HG03060 (cell line): ENCODE measurements around the gene DPPA4.

Experiments used
- ATAC-seq: cut with Tn5 transposase; IDR thresholded peaks from one replicate; pipeline ENCODE4 v1.9.1; 2021; ENCODE audit warnings: low read depth, moderate number of reproducible peaks; ENCODE audit not compliant: unreplicated experiment

DPPA4 gene

DNA sequence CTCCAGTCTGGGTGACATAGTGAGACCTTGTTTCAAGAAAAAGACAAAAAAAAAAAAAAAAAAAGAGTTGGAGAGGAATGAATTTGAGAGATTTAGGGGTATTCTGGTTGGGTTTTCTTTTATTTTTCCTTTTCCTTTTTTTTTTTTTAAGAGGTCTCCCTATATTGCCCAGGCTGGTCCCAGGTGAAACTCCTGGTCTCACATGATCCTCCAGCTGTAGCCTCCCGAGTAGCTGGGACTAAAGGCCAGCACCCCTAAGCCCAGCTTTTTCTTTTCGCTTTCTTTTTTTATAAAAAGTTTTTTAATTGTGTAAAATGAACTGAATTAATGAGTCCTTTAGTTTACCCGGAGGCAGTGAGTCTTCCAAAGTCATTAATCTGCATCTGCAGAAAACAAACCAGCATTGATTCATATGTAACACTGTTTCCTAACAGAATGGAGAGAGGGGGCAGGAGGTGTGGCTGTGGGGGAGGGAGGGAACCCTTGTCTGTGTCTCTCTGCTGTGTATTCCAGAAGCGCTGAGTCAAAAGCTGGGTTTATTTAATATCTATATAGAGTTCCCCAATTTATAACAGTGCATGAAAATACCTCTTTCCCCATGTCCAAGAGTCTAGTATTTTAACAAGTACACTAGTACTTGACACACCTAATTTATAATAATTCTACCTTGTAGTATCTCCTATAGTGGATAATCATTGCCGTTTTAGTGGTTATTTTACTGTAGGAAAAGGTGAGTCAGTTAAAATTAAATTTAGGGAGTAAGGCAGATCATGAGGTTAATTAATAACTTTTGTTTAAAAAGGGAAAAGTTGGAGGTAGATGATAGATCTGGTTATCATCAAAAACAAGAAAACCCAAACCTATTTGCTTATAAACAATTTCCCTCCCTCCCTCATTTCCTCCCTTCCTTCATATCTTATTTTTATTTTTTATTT lies 2.6 kb upstream of the DPPA4 start:
- no peak for ATAC-seq

- ATAC-seq = no peak
Observed at GRCh38 chr3:109339197-109339596, 1.9 kb upstream of the DPPA4 start.

DNA sequence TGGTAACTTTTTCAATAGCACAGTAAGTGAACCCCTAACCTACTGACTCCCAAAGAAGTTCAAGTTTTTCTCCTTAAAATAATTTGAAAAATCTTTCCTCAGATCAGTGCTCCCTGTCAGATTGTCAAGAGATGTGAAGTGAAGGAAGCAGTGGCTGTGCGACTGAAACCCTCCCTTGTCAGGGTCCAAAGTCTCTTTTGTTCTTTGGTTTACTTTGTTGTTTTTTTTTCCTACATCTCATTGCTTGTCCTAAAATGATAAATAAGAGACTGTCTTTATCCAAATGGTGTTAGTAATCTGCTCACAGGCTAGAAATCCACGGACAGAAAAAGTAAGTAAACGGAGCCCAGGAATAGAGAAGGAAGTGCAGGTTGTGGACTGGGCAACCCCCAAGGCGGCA lies 976 bp upstream of the DPPA4 start:
- no peak for ATAC-seq

- no peak for ATAC-seq
Observed at GRCh38 chr3:109336291-109336861, 970 bp downstream of the DPPA4 start.

DNA sequence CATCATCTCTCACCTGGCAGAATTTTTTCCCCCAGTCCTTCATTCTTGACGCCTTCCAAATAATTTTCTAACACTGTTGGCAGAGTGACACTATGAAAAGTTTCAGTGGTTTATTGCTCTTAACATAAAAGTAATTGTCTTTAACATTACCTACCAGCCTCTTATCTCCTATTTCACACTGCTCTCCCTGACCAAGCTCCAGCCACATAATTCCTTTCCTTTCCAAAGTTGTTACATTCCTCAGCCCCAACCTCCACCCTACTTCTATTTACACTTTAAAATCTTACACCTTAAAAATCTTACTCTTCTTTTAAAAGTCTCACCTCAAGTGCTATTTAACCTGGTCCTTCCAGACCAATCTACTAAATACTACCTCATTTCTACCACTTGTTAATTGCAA lies 2.8 kb downstream of the DPPA4 start:
- no peak for ATAC-seq

GRCh38 chr3:109331692-109332091 lies 5.7 kb downstream of the DPPA4 start:
- no peak for ATAC-seq

DNA sequence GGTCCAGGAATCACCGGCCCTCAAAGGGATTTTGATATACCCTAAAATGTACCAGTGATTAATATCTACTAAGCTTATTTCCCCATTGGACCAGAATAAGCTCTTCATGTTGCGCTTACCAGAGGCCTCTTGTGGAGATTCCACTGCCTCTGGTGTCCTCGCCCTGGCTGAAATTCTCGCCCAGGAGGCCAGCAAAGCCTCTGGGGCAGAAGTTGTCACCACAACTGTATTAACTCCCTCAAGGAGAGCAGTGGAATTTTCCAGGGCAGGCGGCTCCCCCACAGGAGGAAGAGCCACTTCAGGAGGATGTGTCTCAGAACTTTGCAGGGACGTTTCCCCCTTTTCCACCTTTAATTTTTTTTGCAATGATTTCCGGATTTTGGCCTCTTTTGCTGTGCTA lies 6.9 kb downstream of the DPPA4 start:
- ATAC-seq = no peak

- no peak for ATAC-seq
Observed at GRCh38 chr3:109328202-109328601, 9.1 kb downstream of the DPPA4 start.

DNA sequence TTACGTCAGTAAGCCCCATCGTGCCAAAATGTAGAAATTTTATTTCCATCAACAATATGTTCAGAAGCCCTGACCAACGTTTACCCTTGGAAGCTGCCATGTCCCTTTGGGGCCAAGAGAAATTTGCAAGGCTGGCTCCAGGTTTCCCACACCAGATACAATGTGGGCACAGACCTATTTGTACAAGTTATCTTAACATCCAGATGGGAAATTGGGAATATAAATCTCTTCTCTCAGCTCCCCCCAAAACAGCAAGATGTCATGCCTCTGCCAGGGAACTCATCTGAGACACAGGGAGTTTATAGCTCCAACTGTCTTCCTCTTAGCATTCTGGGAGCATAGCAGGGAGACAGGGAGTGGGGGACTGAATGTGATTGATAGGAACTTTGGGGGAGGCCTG lies 11.7 kb downstream of the DPPA4 start:
- ATAC-seq = no peak

GRCh38 chr3:109325109-109325508 lies 12.2 kb downstream of the DPPA4 start:
- no peak for ATAC-seq

DNA sequence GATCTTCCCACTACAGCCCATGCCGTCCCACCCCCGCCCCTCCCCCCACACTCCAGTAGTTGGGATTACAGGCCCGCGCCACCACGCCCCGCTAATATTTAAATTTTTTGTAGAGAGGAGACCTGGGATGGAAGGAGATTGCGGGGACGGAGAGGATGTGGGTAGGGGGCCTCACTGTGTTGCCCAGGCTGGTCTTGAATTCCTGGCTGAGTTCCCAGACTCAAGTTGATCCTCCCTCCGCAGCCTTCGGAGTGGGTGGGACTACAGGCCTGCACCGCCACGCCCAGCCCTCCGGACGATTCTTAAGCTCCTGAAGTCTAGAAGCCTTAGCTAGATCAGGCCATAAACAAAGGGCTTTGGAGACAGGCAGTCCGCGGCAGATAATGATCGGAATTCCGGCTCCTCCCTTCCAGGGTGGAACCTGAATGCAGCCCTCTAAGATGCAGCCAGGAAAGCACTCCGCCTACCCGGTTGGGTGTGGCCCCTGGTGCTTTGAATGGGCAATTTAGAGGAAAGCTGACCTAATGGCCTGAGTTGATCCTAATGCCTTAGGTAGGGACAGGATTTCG lies 21.1 kb downstream of the DPPA4 start, which contains the start of gene DPPA2:
Gene DPPA2, minus strand, starts transcription at position 356 of the 569 bp plus-strand sequence. CDS start 1,975 bp downstream, outside the sequence.
- no peak for ATAC-seq

GRCh38 chr3:109313061-109313460 lies 24.3 kb downstream of the DPPA4 start:
- no peak for ATAC-seq

GRCh38 chr3:109297496-109297895 lies 39.9 kb downstream of the DPPA4 start:
- ATAC-seq = no peak

DNA sequence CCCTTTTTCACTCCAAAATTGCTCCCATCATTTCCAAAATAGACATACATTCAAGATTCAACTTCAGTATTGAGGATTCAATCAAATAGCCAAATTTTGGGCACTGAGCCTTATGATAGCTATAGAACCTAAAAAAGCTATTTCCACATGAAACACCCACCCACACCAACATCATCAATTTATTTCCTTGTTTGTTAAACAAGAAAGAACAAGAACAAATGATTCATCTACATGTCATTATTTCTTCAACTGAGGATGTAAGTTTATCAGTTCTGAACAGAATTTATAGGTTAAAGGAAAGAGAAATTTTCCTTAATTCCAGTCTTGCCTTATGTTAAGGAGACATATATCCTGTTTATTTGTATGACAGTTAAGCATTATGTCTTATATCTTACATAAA lies 53.3 kb downstream of the DPPA4 start:
- no peak for ATAC-seq

- ATAC-seq = no peak
Observed at GRCh38 chr3:109278546-109278945, 58.8 kb downstream of the DPPA4 start.

GRCh38 chr3:109278141-109278540 lies 59.2 kb downstream of the DPPA4 start:
- no peak for ATAC-seq
